HL-60 (cell line): ENCODE results near the gene WWOX.

ENCODE experiments used
- DNase-seq, 2 experiments: peaks; one replicate each; pipeline ENCODE4 v3.0.0-alpha.2; 2010 to 2020; ENCODE audit warnings: low read depth in 1 of 2, low spot score in 1 of 2
- H3K27ac ChIP-seq: fragments of 250-450 bp; sonication (Bioruptor Pico); replicated peaks from 2 replicates; pipeline ENCODE4 v1.5.1; 2020; ENCODE audit warnings: mild to moderate bottlenecking, moderate library complexity
- H3K27me3 ChIP-seq: fragments of 250-450 bp; sonication (Bioruptor Pico); 2 replicates; pipeline ENCODE4 v1.5.1; 2021; ENCODE audit warnings: mild to moderate bottlenecking, moderate library complexity; ENCODE audit not compliant: insufficient read depth, poor library complexity, severe bottlenecking
- H3K4me3 ChIP-seq: replicated peaks from 2 replicates; pipeline ENCODE4 v1.5.1; 2011; ENCODE audit warnings: mild to moderate bottlenecking, control low read depth, low read length; ENCODE audit not compliant: insufficient read depth
- GABPA ChIP-seq: IDR thresholded peaks from 2 replicates; pipeline ENCODE4 v1.6.1; 2012; ENCODE audit warnings: low read depth
- POLR2AphosphoS5 ChIP-seq: IDR thresholded peaks from 2 replicates; pipeline ENCODE4 v1.6.1; 2012; ENCODE audit warnings: low read depth
- SPI1 ChIP-seq: IDR thresholded peaks from 2 replicates; pipeline ENCODE4 v1.6.1; 2012; ENCODE audit warnings: low read depth, mild to moderate bottlenecking, borderline replicate concordance
- TF ChIP-seq, protein P1 (sequence below): IDR thresholded peaks from one replicate; pipeline ENCODE4 v1.5.1; 2011; ENCODE audit warnings: low read length, control low read depth, inconsistent platforms; ENCODE audit not compliant: insufficient read depth
- TF ChIP-seq, protein P2 (sequence below): IDR thresholded peaks from 2 replicates; pipeline ENCODE4 v1.6.1; 2012; ENCODE audit warnings: low read depth; ENCODE audit not compliant: insufficient replicate concordance

WWOX gene

DNA sequence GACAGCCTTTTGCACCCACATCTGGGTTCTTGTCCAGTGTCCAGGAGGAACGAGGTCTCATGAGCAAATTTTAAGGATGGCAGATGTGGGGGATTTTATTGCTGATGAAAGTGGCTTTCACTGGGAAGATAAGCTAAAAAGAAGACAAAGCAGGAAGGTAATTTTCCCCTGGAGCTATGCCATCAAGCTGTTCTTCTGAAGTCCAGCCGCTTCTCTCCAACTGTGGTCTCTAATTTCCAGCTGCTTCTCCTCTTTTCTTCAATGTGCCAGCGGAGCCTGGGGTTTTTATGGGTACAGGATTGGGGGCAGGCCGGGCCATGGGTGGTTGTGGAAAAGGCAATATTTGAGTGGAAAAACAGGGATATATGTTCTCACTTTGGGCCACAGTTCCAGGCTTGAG, 430.8 kb downstream of the WWOX start:
- no peak for DNase-seq
- Histone ChIP-seq H3K27ac (no peak overlapping the region), H3K27me3 (no peaks in the 10 kb centered on the region), H3K4me3 (no peak overlapping the region)
- TF ChIP-seq, protein P1, sequence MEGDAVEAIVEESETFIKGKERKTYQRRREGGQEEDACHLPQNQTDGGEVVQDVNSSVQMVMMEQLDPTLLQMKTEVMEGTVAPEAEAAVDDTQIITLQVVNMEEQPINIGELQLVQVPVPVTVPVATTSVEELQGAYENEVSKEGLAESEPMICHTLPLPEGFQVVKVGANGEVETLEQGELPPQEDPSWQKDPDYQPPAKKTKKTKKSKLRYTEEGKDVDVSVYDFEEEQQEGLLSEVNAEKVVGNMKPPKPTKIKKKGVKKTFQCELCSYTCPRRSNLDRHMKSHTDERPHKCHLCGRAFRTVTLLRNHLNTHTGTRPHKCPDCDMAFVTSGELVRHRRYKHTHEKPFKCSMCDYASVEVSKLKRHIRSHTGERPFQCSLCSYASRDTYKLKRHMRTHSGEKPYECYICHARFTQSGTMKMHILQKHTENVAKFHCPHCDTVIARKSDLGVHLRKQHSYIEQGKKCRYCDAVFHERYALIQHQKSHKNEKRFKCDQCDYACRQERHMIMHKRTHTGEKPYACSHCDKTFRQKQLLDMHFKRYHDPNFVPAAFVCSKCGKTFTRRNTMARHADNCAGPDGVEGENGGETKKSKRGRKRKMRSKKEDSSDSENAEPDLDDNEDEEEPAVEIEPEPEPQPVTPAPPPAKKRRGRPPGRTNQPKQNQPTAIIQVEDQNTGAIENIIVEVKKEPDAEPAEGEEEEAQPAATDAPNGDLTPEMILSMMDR = no peak
- TF ChIP-seq SPI1 = no peak
- TF ChIP-seq POLR2AphosphoS5 = no peak

DNA sequence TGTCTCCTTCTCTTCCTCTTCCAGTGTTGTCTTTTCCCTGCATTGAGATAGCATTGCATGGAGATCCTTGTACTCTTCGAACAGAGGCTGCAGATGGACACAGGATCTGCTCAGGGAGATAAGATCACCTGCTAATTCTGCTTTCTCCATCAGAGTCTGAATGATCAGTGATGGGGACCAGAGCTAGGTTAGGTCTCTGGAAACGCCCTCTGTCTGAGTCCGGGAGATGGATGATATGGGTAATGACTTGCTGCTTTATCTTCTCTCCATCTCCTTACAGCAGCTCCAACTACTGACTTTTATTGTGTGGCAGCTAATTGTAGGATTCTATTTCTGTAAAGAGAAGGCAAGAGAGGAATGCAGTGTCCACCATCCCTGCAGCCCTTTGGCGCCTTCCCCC, 435.6 kb downstream of the WWOX start:
- Histone ChIP-seq H3K27me3 (no peaks in the 10 kb centered on the region), H3K27ac (no peak overlapping the region), H3K4me3 (no peak overlapping the region)
- TF ChIP-seq, protein P2, sequence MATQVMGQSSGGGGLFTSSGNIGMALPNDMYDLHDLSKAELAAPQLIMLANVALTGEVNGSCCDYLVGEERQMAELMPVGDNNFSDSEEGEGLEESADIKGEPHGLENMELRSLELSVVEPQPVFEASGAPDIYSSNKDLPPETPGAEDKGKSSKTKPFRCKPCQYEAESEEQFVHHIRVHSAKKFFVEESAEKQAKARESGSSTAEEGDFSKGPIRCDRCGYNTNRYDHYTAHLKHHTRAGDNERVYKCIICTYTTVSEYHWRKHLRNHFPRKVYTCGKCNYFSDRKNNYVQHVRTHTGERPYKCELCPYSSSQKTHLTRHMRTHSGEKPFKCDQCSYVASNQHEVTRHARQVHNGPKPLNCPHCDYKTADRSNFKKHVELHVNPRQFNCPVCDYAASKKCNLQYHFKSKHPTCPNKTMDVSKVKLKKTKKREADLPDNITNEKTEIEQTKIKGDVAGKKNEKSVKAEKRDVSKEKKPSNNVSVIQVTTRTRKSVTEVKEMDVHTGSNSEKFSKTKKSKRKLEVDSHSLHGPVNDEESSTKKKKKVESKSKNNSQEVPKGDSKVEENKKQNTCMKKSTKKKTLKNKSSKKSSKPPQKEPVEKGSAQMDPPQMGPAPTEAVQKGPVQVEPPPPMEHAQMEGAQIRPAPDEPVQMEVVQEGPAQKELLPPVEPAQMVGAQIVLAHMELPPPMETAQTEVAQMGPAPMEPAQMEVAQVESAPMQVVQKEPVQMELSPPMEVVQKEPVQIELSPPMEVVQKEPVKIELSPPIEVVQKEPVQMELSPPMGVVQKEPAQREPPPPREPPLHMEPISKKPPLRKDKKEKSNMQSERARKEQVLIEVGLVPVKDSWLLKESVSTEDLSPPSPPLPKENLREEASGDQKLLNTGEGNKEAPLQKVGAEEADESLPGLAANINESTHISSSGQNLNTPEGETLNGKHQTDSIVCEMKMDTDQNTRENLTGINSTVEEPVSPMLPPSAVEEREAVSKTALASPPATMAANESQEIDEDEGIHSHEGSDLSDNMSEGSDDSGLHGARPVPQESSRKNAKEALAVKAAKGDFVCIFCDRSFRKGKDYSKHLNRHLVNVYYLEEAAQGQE = no peak
- TF ChIP-seq SPI1 = no peak
- no peak for TF ChIP-seq GABPA
- TF ChIP-seq, protein P1 = no peak
- TF ChIP-seq POLR2AphosphoS5 = no peak
- DNase-seq = no peak

DNA sequence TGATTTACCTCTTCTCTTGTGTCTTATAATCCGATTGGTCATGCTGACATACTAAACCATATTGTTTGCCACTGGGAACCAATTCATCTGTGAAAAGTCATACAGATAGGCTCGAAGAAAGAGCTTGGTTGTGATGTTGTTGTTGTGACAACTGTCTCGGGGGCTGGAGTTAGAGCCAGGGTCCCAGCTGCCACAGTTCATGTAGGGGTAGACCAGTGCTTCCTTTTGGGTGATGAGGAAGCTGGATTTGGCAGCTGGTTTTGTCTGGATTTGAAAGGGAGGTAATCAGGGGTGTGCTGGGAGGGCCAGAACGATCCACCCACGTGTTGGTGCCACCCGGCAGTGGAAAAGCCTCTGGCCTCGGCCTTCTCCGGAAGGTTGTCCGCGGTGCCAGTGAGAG, 438.1 kb downstream of the WWOX start:
- DNase-seq = no peak
- TF ChIP-seq POLR2AphosphoS5 (no peak), GABPA (no peak), SPI1 (no peak)
- TF ChIP-seq, protein P2 = no peak
- TF ChIP-seq, protein P1 = no peak
- H3K4me3 ChIP-seq = no peak overlapping the region
- no peaks in the 10 kb centered on the region for H3K27me3 ChIP-seq
- H3K27ac ChIP-seq = no peak overlapping the region

DNA sequence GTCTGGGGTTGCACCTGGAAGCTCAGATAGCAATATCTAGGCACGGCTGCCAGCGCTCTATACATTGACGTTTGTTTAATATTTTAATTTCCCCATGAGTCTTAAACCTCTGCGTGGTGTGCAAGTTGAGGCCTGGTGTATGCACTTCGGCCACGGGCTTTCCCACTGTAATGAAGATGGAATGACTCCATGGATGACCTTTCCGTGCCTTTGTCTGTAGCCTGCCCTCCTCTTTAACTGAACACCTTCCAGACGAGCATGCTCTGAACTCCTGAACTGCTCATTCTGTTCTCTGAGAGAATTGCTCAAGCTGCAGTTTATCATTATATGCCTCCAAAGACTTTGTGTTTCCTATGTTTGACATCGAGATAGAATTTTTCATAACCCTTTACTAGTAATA, 438.8 kb downstream of the WWOX start:
- Histone ChIP-seq H3K27ac (no peak overlapping the region), H3K27me3 (no peaks in the 10 kb centered on the region), H3K4me3 (no peak overlapping the region)
- TF ChIP-seq, protein P1 = no peak
- TF ChIP-seq, protein P2 = no peak
- no peak for TF ChIP-seq GABPA
- TF ChIP-seq SPI1 = no peak
- TF ChIP-seq POLR2AphosphoS5 = no peak
- no peak for DNase-seq
